Mucosa of descending colon (tissue), 3 donors: ENCODE data around the gene FCRL5. TPM values are rescaled to one million over a fixed set of nuclear protein-coding genes. Genes with fewer than 3 reads are reported as not detected.
"Not testable (repeated sequence)": the region's sequence is repeated elsewhere in the genome, so short reads cannot be mapped to it uniquely, and the experiment has no call there.

Experiments used
- ATAC-seq: fragments of 200-7000 bp; cut with Tn5 transposase; one replicate; pipeline ENCODE4 v1.9.1; 2020; ENCODE audit warnings: mild to moderate bottlenecking, moderate library complexity
- DNase-seq, 3 donors: peaks; one replicate each; pipeline ENCODE4 v3.0.0-alpha.2; 2020
- H3K36me3 ChIP-seq: fragments of 200-600 bp; one replicate; pipeline ENCODE4 v1.8.0; 2021; ENCODE audit warnings: low read depth, mild to moderate bottlenecking
- H3K4me1 ChIP-seq: fragments of 200-600 bp; one replicate; pipeline ENCODE4 v1.8.0; 2021; ENCODE audit warnings: low read depth, mild to moderate bottlenecking
- H3K4me3 ChIP-seq: fragments of 200-600 bp; one replicate; pipeline ENCODE4 v1.8.0; 2021; ENCODE audit warnings: mild to moderate bottlenecking
- H3K9me3 ChIP-seq: fragments of 200-600 bp; one replicate; pipeline ENCODE4 v1.8.0; 2021; ENCODE audit warnings: mild to moderate bottlenecking
- CTCF ChIP-seq: fragments of 200-600 bp; IDR thresholded peaks from one replicate; pipeline ENCODE4 v1.8.0; 2022; ENCODE audit warnings: antibody characterized with exemption, mild to moderate bottlenecking
- intact Hi-C, 2 donors: fragments of 100-400 bp; cut with DNase I in 1 of 2; cut with micrococcal nuclease in 1 of 2; formaldehyde crosslinking; loops; one replicate each; pipeline versions ENCODE4 v1.11.0 to v1.11.1; 2022; cut with DNase I, micrococcal nuclease
- total RNA-seq, 3 donors: library from RNA; stranded (reverse); fragmentation: NEBNext Ultra II Directional in 2 of 3; extraction: Animal tissue kit (Norgen Biotek cat#: 25700) in 2 of 3; gene quantifications; one replicate each; pipeline versions ENCODE4 v1.2.1 to v1.2.4, GENCODE V29; 2021 to 2023
- donor health status: DM: no; HTN: no; CAD: no; lungs with moderate emphysema.
- donor health status: DM: no; HTN: no; CAD: no.
- donor health status: DM: no; HTN: yes; CAD: no.

Gene FCRL5
- total RNA-seq, 3 donors from 2014 or later: 0.95 to 3.3 (median 1.7) TPM

- ATAC-seq (no peak), DNase-seq (no peak)
- no peak overlapping the region for H3K4me3 ChIP-seq
- intact Hi-C loops: no loop called here
- no peaks in the 10 kb centered on the region for H3K36me3 ChIP-seq
- H3K9me3 ChIP-seq: no peaks in the 10 kb centered on the region
- TF ChIP-seq CTCF: no peak
- H3K4me1 ChIP-seq: no peaks in the 10 kb centered on the region
Measured at GRCh38 chr1:157574836-157575235, 22.5 kb upstream of the FCRL5 start.

DNA sequence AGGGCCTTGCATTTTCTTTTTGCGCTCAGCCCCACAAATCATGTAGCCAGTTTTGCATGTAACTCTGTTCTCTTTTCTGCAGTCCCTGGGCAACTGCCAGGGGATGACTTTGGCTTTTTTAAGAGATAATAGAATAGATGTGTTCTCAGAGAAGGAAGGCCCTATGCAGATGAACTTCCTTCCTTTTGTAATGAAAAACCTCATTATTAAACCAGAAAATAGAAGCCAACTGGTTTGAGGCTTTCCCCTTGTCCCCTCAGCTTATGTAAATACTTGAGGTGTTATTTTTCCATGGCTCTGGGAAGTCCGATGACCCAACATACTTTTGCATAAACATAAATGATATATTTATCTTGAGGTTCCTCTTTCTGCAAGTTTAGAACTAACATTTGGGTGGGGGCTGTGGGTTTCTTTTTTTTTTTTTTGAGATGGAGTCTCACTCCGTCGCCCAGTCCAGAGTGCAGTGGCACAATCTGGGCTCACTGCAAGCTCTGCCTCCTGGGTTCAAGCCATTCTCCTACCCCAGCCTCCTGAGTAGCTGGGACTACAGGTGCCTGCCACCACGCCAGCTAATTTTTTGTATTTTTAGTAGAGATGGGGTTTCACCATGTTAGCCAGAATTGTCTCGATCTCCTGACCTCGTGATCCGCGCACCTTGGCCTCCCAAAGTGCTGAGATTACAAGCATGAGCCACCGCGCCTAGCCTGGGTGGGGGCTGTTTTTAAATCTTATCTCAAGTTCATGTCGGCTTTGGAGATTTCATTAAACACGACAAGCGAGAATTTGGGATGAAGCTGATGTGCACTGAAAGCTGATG is 14.4 kb upstream of the FCRL5 start:
- Histone ChIP-seq H3K36me3 (no peaks in the 10 kb centered on the region), H3K4me3 (no peak overlapping the region), H3K4me1 (no peaks in the 10 kb centered on the region), H3K9me3 (no peaks in the 10 kb centered on the region)
- intact Hi-C loops: no loop called here
- TF ChIP-seq CTCF: no peak
- peak in 1 of 3 donors; percentile 12 for DNase-seq
- peak; percentile 43 for ATAC-seq

DNA sequence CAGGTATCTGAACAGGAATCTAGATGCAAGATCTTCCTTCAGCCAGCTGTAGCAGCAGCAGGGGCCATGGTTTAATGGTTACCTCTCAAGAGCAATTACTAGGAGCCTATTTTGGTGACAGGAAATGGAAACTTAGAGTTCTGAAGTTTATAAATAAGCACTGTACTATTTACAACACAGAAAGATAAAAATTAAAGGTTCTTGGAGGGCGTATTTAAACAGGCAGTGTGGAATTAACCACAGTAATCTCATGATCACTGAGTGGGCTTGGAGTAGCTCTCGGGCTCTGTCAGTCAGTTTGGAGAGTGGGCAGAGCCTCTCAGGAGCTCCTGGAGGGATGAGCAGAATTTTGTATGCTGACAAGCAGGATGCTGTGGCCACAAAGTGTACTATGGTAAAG is 10.2 kb upstream of the FCRL5 start:
- no peaks in the 10 kb centered on the region for H3K4me1 ChIP-seq
- TF ChIP-seq CTCF: no peak
- H3K9me3 ChIP-seq: no peaks in the 10 kb centered on the region
- H3K4me3 ChIP-seq: no peak overlapping the region
- DNase-seq: no peak
- H3K36me3 ChIP-seq: no peaks in the 10 kb centered on the region
- no peak for ATAC-seq
- intact Hi-C loops: no loop called here

DNA sequence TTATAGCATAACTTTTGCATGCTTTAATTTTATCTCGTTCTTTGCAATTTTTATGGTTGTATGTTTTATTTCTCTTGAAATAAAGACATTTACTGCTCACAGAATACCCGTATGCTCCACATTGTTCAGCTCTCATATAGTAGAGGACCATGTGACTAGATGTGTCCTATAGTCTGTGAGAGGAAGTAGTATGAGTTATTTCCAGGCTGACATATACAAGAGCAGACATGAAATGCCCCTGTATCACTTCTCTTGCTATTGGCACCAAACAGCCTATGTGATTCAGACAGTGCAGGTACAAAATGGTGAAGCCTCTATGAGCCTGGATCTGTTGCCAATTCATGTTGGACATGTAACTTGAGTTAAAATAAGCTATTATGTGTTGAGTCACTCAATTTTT is 5.8 kb upstream of the FCRL5 start:
- Histone ChIP-seq H3K4me3 (no peak overlapping the region), H3K36me3 (no peaks in the 10 kb centered on the region), H3K4me1 (no peaks in the 10 kb centered on the region), H3K9me3 (no peaks in the 10 kb centered on the region)
- ATAC-seq (no peak), DNase-seq (no peak)
- intact Hi-C loops: no loop called here
- no peak for TF ChIP-seq CTCF

DNA sequence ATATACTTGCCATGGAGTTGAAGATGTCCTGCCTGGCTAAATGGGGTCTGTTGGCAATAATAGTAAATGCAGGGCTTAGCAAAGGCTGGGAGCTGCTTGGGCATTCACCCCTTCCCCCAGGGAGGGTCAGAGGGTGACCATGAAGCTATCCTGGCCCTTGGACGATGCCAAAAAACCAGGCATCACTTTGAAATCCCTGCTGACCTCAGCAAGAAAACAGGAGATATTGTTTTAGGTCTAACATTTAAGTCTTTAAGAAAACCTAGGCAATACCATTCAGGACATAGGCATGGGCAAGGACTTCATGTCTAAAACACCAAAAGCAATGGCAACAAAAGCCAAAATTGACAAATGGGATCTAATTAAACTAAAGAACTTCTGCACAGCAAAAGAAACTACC is 4.2 kb downstream of the FCRL5 start:
- ATAC-seq, H3K4me1 ChIP-seq, DNase-seq, H3K36me3 ChIP-seq, intact Hi-C loops, H3K9me3 ChIP-seq, H3K4me3 ChIP-seq: not testable (repeated sequence)

GRCh38 chr1:157542676-157543075 is 9.6 kb downstream of the FCRL5 start:
- Histone ChIP-seq H3K9me3 (no peaks in the 10 kb centered on the region), H3K4me1 (no peaks in the 10 kb centered on the region), H3K4me3 (no peak overlapping the region), H3K36me3 (no peaks in the 10 kb centered on the region)
- intact Hi-C loops: no loop called here
- ATAC-seq: no peak
- DNase-seq: no peak
- TF ChIP-seq CTCF: no peak
